ENCODE results near the gene PITPNC1.

- no peak for TF ChIP-seq SUZ12 (IDR thresholded peaks at IDR 0.05; ENCODE audit: extremely low read depth, insufficient read depth, insufficient read length)
- TF ChIP-seq ZNF274 (IDR thresholded peaks at IDR 0.05; ENCODE audit: low read depth, low read length), result no peak
Measured at GRCh38 chr17:67441896-67442219, 64.8 kb downstream of the PITPNC1 start.
